ENCODE results near the gene SMIM1.
"Not testable (repeated sequence)": the region's sequence is repeated elsewhere in the genome, so short reads cannot be mapped to it uniquely, and the experiment has no call there.

Gene SMIM1

DNA sequence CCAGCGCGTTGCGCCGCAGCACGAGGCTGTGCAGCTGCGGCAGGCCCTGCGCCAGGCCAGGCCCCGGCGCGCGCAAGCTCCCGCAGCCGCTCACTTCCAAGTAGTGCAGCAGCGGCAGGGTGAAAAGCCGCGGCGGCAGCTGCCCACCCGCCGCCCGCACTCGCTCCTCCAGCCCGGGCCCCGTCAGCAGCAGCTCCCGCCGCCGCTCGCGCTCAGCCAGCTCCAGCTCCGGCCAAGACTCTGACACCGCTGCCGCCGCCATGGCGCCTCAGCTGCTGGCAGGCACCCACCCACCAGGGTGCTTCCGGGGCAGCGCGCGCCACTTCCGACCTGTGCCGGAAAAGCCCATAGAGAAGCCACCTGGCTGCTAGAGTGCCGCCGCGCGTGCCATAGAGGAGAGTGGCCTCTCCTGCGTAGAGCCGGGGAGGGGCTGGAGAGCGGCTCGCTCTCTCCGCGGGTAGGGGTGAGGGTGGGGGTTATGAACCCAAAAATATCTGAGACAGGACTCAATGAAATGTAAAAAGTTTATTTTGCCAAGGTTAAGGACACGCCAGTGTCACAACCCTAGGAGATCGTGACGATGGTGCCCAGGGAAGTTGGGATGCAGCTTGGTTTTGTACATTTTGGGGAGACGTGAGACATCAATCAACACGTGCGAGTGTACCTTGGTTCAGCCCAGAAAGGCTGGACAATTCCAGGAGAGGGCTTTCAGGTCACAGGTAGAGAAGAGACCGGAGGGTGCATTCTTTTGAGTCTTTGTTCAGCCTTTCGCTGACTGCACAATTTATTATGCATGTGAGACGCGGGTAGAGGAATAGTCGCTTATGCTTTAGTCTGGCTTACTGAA lies 23.9 kb downstream of the SMIM1 start, which contains the start of gene LRRC47:
TSS of gene LRRC47 (minus strand) at position 284 of the 847 bp plus-strand sequence. CDS start at position 262, 22 bp downstream.
- DNase-seq (ENCODE audit: low read depth) = peak; percentile 71

GRCh38 chr1:3799976-3800685 lies 27.6 kb downstream of the SMIM1 start:
- no peak for DNase-seq (ENCODE audit: low read depth)

GRCh38 chr1:3800795-3801194 lies 28.2 kb downstream of the SMIM1 start:
- not testable (repeated sequence) for DNase-seq (ENCODE audit: low read depth)

GRCh38 chr1:3803905-3804626 lies 31.5 kb downstream of the SMIM1 start:
- DNase-seq (ENCODE audit: low read depth) = no peak

GRCh38 chr1:3804627-3804944 lies 32.0 kb downstream of the SMIM1 start:
- DNase-seq (ENCODE audit: low read depth) = not testable (repeated sequence)

- DNase-seq (ENCODE audit: low read depth) = no peak
Measured at GRCh38 chr1:3805038-3805437, 32.5 kb downstream of the SMIM1 start.

GRCh38 chr1:3807769-3808168 lies 35.2 kb downstream of the SMIM1 start:
- DNase-seq (ENCODE audit: low read depth) = no peak

GRCh38 chr1:3809680-3810079 lies 37.1 kb downstream of the SMIM1 start:
- no peak for DNase-seq (ENCODE audit: low read depth)

GRCh38 chr1:3810149-3810761 lies 37.7 kb downstream of the SMIM1 start:
- not testable (repeated sequence) for DNase-seq (ENCODE audit: low read depth)

DNA sequence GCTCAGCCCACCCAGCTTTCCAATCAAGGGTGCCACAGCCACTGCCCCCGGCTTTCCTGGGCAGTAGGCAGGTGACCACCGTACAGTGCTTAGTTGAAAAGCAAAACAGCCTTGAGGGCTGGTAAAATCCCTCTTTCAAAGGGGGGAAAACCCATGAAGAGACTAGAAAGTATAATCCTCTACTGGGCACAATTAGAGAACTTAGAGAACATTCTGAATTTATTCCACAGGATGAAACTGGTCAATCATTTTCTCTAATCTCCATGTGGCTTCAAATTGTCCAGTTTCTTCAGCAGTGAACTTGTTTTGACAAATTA lies 39.0 kb downstream of the SMIM1 start:
- no peak for DNase-seq (ENCODE audit: low read depth)

GRCh38 chr1:3814065-3814464 lies 41.5 kb downstream of the SMIM1 start:
- DNase-seq (ENCODE audit: low read depth) = no peak

DNA sequence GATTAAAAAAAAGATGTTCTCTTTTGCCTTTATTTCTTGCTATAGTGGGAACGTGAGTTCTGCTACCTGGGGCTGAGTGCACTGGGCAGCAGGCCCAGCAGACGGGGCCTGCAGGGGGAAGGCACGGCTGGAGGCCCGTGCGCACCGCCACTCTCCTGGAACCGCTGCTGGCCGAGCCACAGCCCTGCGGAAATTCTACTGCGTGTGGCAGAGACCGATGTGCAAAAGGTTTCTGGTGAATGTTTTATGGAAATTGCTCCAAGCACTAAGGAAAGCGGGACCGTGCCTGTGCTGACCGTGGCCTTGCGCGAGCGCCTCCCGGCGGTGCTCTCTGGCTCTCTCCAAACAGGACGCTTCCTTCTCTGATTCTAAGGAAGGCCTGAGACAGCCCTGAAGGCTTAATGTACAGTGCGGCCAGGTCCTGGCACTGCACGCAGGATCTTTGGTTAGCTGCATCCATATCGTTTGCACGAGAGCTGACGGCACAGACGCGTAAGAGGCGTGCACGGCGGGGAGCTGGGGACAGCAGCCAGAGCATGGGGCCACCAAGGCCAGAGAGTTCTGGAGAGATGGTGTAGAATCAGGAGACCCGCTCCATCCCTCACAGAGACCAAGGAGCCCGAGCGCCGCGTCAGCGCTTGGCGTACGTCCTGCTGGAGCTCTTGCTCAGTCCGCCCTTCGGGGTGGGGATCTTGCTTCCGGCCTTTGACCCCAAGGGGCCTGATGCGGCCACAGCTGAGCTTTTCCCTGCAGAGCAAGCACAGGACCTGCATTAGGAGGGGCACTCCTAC lies 42.4 kb downstream of the SMIM1 start:
- DNase-seq (ENCODE audit: low read depth) = no peak

GRCh38 chr1:3816331-3817137 lies 44.0 kb downstream of the SMIM1 start:
- DNase-seq (ENCODE audit: low read depth) = no peak

- DNase-seq (ENCODE audit: low read depth) = no peak
Measured at GRCh38 chr1:3817138-3817740, 44.7 kb downstream of the SMIM1 start.

- DNase-seq (ENCODE audit: low read depth) = no peak
Measured at GRCh38 chr1:3817821-3818597, 45.5 kb downstream of the SMIM1 start.

GRCh38 chr1:3819771-3820200 lies 47.2 kb downstream of the SMIM1 start:
- no peak for DNase-seq (ENCODE audit: low read depth)

- no peak for DNase-seq (ENCODE audit: low read depth)
Measured at GRCh38 chr1:3820316-3820715, 47.8 kb downstream of the SMIM1 start.

- DNase-seq (ENCODE audit: low read depth) = no peak
Measured at GRCh38 chr1:3821004-3821403, 48.5 kb downstream of the SMIM1 start.

GRCh38 chr1:3821447-3821846 lies 48.9 kb downstream of the SMIM1 start:
- no peak for DNase-seq (ENCODE audit: low read depth)
